Nephron (organoid): ENCODE data around the gene FHOD3.

Experiments used
- H3K27ac Mint-ChIP-seq, 3 experiments: 2 replicates each; pipeline ENCODE4 v1.8.0; 2020; ENCODE audit warnings: mixed read lengths in 3 of 3, mild to moderate bottlenecking in 2 of 3, moderate library complexity in 1 of 3
- H3K27me3 Mint-ChIP-seq: 2 replicates; pipeline ENCODE4 v1.8.0; 2021; ENCODE audit warnings: low read depth, mild to moderate bottlenecking, moderate library complexity, mixed read lengths
- H3K36me3 Mint-ChIP-seq: 2 replicates; pipeline ENCODE4 v1.8.0; 2020; ENCODE audit warnings: low read depth, mixed read lengths
- H3K4me1 Mint-ChIP-seq: 2 replicates; pipeline ENCODE4 v1.8.0; 2020; ENCODE audit warnings: mixed read lengths
- H3K4me3 Mint-ChIP-seq, 3 experiments: 2 replicates each; pipeline ENCODE4 v1.8.0; 2020; ENCODE audit warnings: mild to moderate bottlenecking in 3 of 3, mixed read lengths in 3 of 3, moderate library complexity in 2 of 3
- H3K9me3 Mint-ChIP-seq: 2 replicates; pipeline ENCODE4 v1.8.0; 2020; ENCODE audit warnings: mixed read lengths
- TF ChIP-seq, protein P1 (sequence below), 3 experiments: fragments of 200-600 bp; sonication (generic); IDR thresholded peaks; one replicate each; pipeline ENCODE4 v1.5.0; 2021; ENCODE audit warnings: antibody characterized with exemption in 3 of 3; ENCODE audit not compliant: unreplicated experiment in 3 of 3

FHOD3 gene

DNA sequence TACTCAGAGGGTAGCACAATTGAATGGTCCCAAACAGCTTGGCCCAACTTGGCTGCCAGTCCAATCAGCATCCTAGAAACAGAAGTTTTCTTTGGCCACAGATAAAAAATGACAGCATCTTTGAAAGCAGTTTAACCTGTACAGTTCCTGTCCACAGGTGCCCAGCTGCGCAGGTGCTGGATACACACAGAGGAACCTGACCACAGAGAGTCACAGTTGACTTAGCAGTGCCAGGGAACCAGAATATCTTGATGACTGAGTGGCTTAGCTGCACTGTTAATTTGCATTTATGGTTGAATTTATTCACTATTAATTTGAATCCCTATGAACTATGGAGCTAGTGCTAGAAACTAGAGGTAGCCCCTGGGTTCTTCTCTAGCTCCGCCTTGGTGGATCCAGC, 437.6 kb downstream of the FHOD3 start:
- peaks cover 59% of the 10 kb centered on the region for H3K36me3 Mint-ChIP-seq
- peaks cover 25% of the 10 kb centered on the region for H3K9me3 Mint-ChIP-seq
- H3K4me1 Mint-ChIP-seq = no peaks in the 10 kb centered on the region
- TF ChIP-seq, protein P1, sequence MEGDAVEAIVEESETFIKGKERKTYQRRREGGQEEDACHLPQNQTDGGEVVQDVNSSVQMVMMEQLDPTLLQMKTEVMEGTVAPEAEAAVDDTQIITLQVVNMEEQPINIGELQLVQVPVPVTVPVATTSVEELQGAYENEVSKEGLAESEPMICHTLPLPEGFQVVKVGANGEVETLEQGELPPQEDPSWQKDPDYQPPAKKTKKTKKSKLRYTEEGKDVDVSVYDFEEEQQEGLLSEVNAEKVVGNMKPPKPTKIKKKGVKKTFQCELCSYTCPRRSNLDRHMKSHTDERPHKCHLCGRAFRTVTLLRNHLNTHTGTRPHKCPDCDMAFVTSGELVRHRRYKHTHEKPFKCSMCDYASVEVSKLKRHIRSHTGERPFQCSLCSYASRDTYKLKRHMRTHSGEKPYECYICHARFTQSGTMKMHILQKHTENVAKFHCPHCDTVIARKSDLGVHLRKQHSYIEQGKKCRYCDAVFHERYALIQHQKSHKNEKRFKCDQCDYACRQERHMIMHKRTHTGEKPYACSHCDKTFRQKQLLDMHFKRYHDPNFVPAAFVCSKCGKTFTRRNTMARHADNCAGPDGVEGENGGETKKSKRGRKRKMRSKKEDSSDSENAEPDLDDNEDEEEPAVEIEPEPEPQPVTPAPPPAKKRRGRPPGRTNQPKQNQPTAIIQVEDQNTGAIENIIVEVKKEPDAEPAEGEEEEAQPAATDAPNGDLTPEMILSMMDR (IDR thresholded peaks at IDR 0.05; ENCODE audit: unreplicated experiment in 3 of 3) = no peak
- no peaks in the 10 kb centered on the region for H3K27me3 Mint-ChIP-seq
- H3K4me3 Mint-ChIP-seq = no peak overlapping the region
- H3K27ac Mint-ChIP-seq = no peak overlapping the region

DNA sequence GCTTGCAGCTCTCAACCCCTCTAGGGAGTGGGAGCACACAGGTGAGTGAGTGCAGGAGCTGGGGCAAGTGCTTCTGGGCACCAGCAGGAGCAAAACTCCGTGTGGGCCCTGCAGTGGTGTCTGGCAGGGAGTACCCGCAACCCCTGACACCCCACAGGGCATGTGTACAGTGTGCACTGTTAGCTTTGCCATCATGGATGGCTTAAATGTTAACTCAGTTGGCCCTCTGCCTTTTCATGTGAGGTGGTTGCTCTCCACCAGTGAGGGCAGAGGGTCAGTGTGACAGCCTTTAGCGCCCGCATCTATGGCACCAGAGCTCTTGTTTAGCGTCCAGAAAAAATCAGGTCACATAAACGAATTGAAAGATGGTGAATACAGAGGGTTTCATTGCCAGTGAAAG, 438.6 kb downstream of the FHOD3 start:
- Mint-ChIP-seq H3K27ac (no peak overlapping the region), H3K9me3 (peaks cover 25% of the 10 kb centered on the region), H3K4me1 (no peaks in the 10 kb centered on the region), H3K36me3 (peaks cover 60% of the 10 kb centered on the region), H3K4me3 (no peak overlapping the region), H3K27me3 (no peaks in the 10 kb centered on the region)
- TF ChIP-seq, protein P1 (IDR thresholded peaks at IDR 0.05; ENCODE audit: unreplicated experiment in 3 of 3) = no peak

DNA sequence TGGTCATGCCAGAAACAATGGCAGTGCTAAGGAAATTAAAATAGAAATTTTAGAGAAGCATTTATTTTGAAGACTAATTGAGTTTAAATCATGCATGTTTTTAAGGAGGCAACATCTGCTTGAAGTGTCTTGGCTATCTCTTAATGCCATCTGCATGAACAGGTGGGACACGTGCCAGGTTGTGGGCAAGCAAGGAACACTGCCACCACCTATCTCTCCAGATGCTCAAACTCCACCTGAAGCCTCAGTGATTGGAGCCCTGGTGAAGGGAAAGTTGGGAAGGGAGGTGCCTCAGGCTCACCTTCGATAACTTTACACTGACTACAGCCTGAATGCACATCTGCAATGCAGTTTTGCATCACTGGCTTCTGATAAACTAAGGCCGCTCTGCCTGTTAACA, 439.8 kb downstream of the FHOD3 start:
- Mint-ChIP-seq H3K27ac (no peak overlapping the region), H3K4me1 (no peaks in the 10 kb centered on the region), H3K36me3 (peaks cover 58% of the 10 kb centered on the region), H3K27me3 (no peaks in the 10 kb centered on the region), H3K4me3 (no peak overlapping the region), H3K9me3 (peaks cover 16% of the 10 kb centered on the region)
- TF ChIP-seq, protein P1 (IDR thresholded peaks at IDR 0.05; ENCODE audit: unreplicated experiment in 3 of 3) = no peak

DNA sequence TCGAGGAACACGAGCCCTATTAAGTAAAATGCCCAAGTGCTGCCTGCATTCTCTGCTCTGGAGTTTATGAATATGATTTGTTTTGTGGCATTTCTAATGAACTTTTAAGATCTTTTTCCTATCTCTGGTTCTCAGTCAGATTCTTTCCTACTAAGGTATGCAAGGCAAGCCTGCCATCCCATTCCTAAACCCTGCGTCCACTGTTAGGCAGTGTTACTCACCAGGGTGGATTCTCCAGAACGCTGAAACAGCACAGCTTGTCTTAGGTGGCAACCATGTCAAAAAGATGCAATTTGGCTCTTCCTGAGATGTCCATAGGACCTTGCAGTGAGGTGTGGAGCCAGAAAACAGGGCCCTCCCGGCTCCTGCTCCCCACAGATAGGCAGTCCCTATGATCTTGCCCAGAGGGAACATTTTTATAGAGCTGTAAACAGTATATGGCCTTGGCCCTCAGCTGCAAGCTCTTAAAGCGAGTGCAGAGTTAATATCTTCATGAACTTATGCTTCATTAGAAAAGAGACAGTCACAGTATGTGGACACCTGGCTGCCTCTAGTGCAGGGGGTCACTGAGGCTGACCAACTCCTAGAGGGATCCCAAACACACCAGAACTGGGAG, 446.9 kb downstream of the FHOD3 start:
- Mint-ChIP-seq H3K27me3 (peaks cover 3% of the 10 kb centered on the region), H3K9me3 (peaks cover 1% of the 10 kb centered on the region), H3K36me3 (peaks cover 31% of the 10 kb centered on the region), H3K4me1 (no peaks in the 10 kb centered on the region), H3K27ac (no peak overlapping the region), H3K4me3 (no peak overlapping the region)
- TF ChIP-seq, protein P1 (IDR thresholded peaks at IDR 0.05; ENCODE audit: unreplicated experiment in 3 of 3) = no peak

DNA sequence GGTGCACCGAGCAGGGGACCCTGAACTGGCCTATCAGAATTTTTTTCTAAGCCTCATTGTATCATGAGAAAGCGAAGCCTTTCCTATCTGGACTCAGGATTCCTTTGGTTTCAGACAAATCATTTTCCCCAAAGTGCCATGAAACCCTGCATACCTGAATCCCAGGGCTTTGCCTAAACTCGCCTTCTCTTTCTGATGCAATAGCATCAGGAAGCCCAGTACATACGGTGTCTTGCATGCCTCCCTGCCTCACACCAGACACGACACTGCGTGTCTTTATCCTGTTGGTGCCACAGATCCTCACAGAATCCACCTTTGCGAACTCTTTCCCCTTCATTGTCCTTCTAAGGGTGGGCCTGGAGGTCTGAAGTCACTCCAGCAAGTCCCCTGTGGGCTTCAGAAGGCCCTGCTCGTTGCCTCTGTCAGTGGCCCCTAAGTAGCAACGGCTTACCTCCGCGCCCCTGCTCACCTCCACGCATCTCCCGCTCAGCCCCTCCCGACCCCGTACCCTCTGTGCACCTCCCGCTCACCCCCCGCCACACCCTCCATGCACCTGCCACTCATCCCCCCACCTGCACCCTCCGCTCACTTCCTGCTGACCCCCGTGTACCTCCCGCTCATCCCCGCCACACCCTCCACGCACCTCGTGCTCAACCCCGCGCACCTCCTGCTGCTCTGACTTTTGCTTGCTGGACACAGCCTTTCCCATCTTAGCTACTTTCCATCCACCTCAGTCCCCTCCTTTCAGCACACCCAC, 447.9 kb downstream of the FHOD3 start:
- H3K27me3 Mint-ChIP-seq = peaks cover 6% of the 10 kb centered on the region
- H3K9me3 Mint-ChIP-seq = no peaks in the 10 kb centered on the region
- no peaks in the 10 kb centered on the region for H3K4me1 Mint-ChIP-seq
- TF ChIP-seq, protein P1 (IDR thresholded peaks at IDR 0.05; ENCODE audit: unreplicated experiment in 3 of 3) = no peak
- H3K27ac Mint-ChIP-seq = no peak overlapping the region
- peaks cover 24% of the 10 kb centered on the region for H3K36me3 Mint-ChIP-seq
- H3K4me3 Mint-ChIP-seq = no peak overlapping the region
